ENCODE data around the gene SLC5A3. TPM values are rescaled to one million over a fixed set of nuclear protein-coding genes. Genes with fewer than 3 reads are reported as not detected.

The SLC5A3 gene
- total and polyA plus RNA-seq, 10 of the 15 experiments (the other 5 are each of a cell fraction or from before 2014, with no cell fraction given): 3.3 to 21.4 (median 12.0) TPM

DNA sequence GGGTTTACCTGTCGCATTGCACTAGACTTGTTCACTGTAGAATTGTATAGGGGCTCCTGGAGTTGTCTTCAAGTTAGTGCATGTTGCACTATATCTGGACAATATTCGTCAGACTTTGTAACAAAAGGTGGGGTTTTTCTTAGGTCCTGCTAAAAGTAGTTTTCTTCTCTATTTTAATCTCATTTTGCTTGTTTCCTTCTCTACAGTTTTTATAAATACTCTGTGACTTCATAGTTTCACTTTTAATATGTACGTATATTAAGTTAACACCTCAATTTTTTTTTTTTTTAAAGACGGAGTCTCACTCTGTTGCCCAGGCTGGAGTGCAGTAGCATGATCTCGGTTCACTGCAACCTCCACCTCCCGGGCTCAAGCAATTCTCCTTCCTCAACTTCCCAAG is 26.5 kb upstream of the SLC5A3 start (continued):
- no peak for TF ChIP-seq MYB (IDR thresholded peaks at IDR 0.05; ENCODE audit: borderline replicate concordance, low read depth, low read length)
- no peak for TF ChIP-seq HDGF (IDR thresholded peaks at IDR 0.05)
- TF ChIP-seq TCF7 (IDR thresholded peaks at IDR 0.05; ENCODE audit: borderline replicate concordance): no peak
- no peak for TF ChIP-seq HDAC2 (IDR thresholded peaks at IDR 0.05)
- TF ChIP-seq RELB (IDR thresholded peaks at IDR 0.05; ENCODE audit: low read depth): peak; percentile 51; the same call in 1 of the 2 replicates
- TF ChIP-seq STAT3 (IDR thresholded peaks at IDR 0.05; ENCODE audit: low read depth, low read length): no peak
- TF ChIP-seq ZBTB40 (IDR thresholded peaks at IDR 0.05; ENCODE audit: borderline replicate concordance): no peak; the same call in 1 of the 2 replicates
- TF ChIP-seq SIX5 (IDR thresholded peaks at IDR 0.05; ENCODE audit: low read depth, low read length, severe bottlenecking): no peak
- TF ChIP-seq YY1 (IDR thresholded peaks at IDR 0.05; ENCODE audit: low read depth, low read length): no peak
- TF ChIP-seq, protein P1, sequence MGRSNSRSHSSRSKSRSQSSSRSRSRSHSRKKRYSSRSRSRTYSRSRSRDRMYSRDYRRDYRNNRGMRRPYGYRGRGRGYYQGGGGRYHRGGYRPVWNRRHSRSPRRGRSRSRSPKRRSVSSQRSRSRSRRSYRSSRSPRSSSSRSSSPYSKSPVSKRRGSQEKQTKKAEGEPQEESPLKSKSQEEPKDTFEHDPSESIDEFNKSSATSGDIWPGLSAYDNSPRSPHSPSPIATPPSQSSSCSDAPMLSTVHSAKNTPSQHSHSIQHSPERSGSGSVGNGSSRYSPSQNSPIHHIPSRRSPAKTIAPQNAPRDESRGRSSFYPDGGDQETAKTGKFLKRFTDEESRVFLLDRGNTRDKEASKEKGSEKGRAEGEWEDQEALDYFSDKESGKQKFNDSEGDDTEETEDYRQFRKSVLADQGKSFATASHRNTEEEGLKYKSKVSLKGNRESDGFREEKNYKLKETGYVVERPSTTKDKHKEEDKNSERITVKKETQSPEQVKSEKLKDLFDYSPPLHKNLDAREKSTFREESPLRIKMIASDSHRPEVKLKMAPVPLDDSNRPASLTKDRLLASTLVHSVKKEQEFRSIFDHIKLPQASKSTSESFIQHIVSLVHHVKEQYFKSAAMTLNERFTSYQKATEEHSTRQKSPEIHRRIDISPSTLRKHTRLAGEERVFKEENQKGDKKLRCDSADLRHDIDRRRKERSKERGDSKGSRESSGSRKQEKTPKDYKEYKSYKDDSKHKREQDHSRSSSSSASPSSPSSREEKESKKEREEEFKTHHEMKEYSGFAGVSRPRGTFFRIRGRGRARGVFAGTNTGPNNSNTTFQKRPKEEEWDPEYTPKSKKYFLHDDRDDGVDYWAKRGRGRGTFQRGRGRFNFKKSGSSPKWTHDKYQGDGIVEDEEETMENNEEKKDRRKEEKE (IDR thresholded peaks at IDR 0.05): no peak
- no peak for TF ChIP-seq HDAC6 (IDR thresholded peaks at IDR 0.05; ENCODE audit: unreplicated experiment)
- TF ChIP-seq BCL11A (IDR thresholded peaks at IDR 0.05; ENCODE audit: low read depth, low read length): peak; percentile 32; the same call in 1 of the 2 replicates
- TF ChIP-seq, protein P2, sequence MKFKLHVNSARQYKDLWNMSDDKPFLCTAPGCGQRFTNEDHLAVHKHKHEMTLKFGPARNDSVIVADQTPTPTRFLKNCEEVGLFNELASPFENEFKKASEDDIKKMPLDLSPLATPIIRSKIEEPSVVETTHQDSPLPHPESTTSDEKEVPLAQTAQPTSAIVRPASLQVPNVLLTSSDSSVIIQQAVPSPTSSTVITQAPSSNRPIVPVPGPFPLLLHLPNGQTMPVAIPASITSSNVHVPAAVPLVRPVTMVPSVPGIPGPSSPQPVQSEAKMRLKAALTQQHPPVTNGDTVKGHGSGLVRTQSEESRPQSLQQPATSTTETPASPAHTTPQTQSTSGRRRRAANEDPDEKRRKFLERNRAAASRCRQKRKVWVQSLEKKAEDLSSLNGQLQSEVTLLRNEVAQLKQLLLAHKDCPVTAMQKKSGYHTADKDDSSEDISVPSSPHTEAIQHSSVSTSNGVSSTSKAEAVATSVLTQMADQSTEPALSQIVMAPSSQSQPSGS (IDR thresholded peaks at IDR 0.05; ENCODE audit: low read length): peak; percentile 90
- no peak for TF ChIP-seq EZH2 (IDR thresholded peaks at IDR 0.05; ENCODE audit: borderline replicate concordance, control insufficient read depth, low read depth, low read length)
- no peak for TF ChIP-seq NRF1 (conservative IDR thresholded peaks at IDR 0.05; ENCODE audit: low read depth, low read length)
- TF ChIP-seq CREB1 (IDR thresholded peaks at IDR 0.05; ENCODE audit: low read depth): peak; percentile 33; the same call in 1 of the 2 replicates
- no peak for TF ChIP-seq RBBP5 (conservative IDR thresholded peaks at IDR 0.05)
- TF ChIP-seq MEF2A (IDR thresholded peaks at IDR 0.05; ENCODE audit: insufficient read depth, low read depth, low read length): peak; percentile 97
- TF ChIP-seq NR2C2 (IDR thresholded peaks at IDR 0.05; ENCODE audit: borderline replicate concordance, control insufficient read depth, insufficient read length, low read depth): no peak
- peak; percentile 74; the same call in 1 of the 2 replicates for TF ChIP-seq NFIC (IDR thresholded peaks at IDR 0.05; ENCODE audit: low read depth, low read length)
- no peak for TF ChIP-seq POLR2AphosphoS5 (IDR thresholded peaks at IDR 0.05; ENCODE audit: low read length)
